CD4-positive, CD25-positive, alpha-beta regulatory T cell (primary cell): ENCODE results near the gene TCTA. TPM values are rescaled to one million over a fixed set of nuclear protein-coding genes. Genes with fewer than 3 reads are reported as not detected.
A peak's percentile ranks its signal among the peaks of the same experiment; 100 is the strongest.

ENCODE experiments used
- ATAC-seq, 2 donors: fragments of 150-1000 bp; cut with Tn5 transposase; one replicate each; pipeline ENCODE4 v1.10.0; 2021; ENCODE audit warnings: low read depth in 2 of 2, moderate number of reproducible peaks in 2 of 2, moderate library complexity in 1 of 2
- DNase-seq, 3 donors: peaks; one replicate each; pipeline versions ENCODE4 v3.0.0 to v3.0.0-alpha.2; 2012 to 2022; ENCODE audit warnings: mixed read lengths in 1 of 3
- H3K27ac ChIP-seq: one replicate; pipeline ENCODE4 v1.7.0; 2013; ENCODE audit warnings: mild to moderate bottlenecking, low read length; ENCODE audit not compliant: insufficient read depth, poor library complexity, severe bottlenecking
- H3K27me3 ChIP-seq: one replicate; pipeline ENCODE4 v1.7.0; 2013; ENCODE audit warnings: low read length; ENCODE audit not compliant: control insufficient read depth, insufficient read depth
- H3K36me3 ChIP-seq: one replicate; pipeline ENCODE4 v1.7.0; 2013; ENCODE audit warnings: mild to moderate bottlenecking, low read length, moderate library complexity; ENCODE audit not compliant: control insufficient read depth, insufficient read depth
- H3K4me1 ChIP-seq: 2 replicates; pipeline ENCODE4 v1.7.0; 2013; ENCODE audit warnings: mild to moderate bottlenecking, low read length; ENCODE audit not compliant: insufficient read depth, control insufficient read depth, poor library complexity, severe bottlenecking
- H3K4me3 ChIP-seq: one replicate; pipeline ENCODE4 v1.7.0; 2013; ENCODE audit warnings: low read depth, mild to moderate bottlenecking, low read length, moderate library complexity
- H3K9me3 ChIP-seq, 2 experiments: 1 replicate in 1 of 2; 2 replicates in 1 of 2; pipeline ENCODE4 v1.7.0; 2013; ENCODE audit warnings: low read length in 2 of 2, mild to moderate bottlenecking in 1 of 2, moderate library complexity in 1 of 2; ENCODE audit not compliant: control insufficient read depth in 2 of 2
- H3K27ac Mint-ChIP-seq, 3 donors: one replicate each; pipeline ENCODE4 v1.8.0; 2020 to 2022; ENCODE audit warnings: mild to moderate bottlenecking in 3 of 3, mixed read lengths in 3 of 3, moderate library complexity in 2 of 3
- H3K27me3 Mint-ChIP-seq: one replicate; pipeline ENCODE4 v1.8.0; 2022; ENCODE audit warnings: mild to moderate bottlenecking, mixed read lengths
- H3K36me3 Mint-ChIP-seq: one replicate; pipeline ENCODE4 v1.8.0; 2020; ENCODE audit warnings: mixed read lengths
- H3K4me1 Mint-ChIP-seq, 4 donors: one replicate each; pipeline ENCODE4 v1.8.0; 2020 to 2022; ENCODE audit warnings: mixed read lengths in 4 of 4, mild to moderate bottlenecking in 1 of 4
- H3K4me3 Mint-ChIP-seq, 4 donors: one replicate each; pipeline ENCODE4 v1.8.0; 2020 to 2022; ENCODE audit warnings: mild to moderate bottlenecking in 4 of 4, mixed read lengths in 4 of 4, moderate library complexity in 3 of 4
- H3K9me3 Mint-ChIP-seq, 7 donors: one replicate each; pipeline ENCODE4 v1.8.0; 2020 to 2022; ENCODE audit warnings: mixed read lengths in 7 of 7, mild to moderate bottlenecking in 3 of 7, moderate library complexity in 2 of 7
- polyA plus RNA-seq, 4 donors: library from polyadenylated mRNA; unstranded; fragments of 300-500 nt; fragmentation: Illumina TruSeq; gene quantifications; one replicate each; pipeline ENCODE4 v1.2.3, GENCODE V29; 2021
- total RNA-seq: library from RNA; stranded (reverse); gene quantifications from one replicate; pipeline ENCODE4 v1.2.3, GENCODE V29; 2022

TCTA gene
- total and polyA plus RNA-seq, 5 donors from 2014 or later = 27.6 to 39.7 (median 33.6) TPM

DNA sequence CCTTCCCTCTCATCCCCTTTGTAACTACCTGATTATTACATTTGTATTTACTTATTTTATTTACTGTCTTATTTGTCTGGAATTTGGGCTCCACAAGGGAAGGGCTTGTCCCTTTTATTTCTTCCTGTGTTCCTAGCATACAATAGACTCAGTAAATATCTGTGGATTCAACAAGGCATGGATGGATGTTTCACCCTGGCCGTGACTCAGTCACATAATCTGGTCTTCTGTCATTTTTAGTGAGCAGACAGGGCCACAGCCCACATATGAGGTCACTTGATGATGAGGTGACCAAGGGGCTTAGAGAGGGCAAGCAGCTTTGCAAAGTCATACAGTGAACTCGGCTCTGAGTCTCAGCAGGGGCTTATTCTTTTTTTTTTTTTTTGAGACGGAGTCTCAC, 50.0 kb downstream of the TCTA start:
- Mint-ChIP-seq H3K4me1 (no peaks in the 10 kb centered on the region), H3K36me3 (no peaks in the 10 kb centered on the region), H3K27me3 (no peaks in the 10 kb centered on the region), H3K27ac (no peak overlapping the region), H3K4me3 (no peak overlapping the region), H3K9me3 (no peaks in the 10 kb centered on the region)
- no peaks in the 10 kb centered on the region for H3K36me3 ChIP-seq
- ATAC-seq (no peak), DNase-seq (no peak)
- H3K9me3 ChIP-seq = no peaks in the 10 kb centered on the region
- no peak overlapping the region for H3K27ac ChIP-seq
- no peak overlapping the region for H3K4me3 ChIP-seq
- no peaks in the 10 kb centered on the region for H3K27me3 ChIP-seq
- H3K4me1 ChIP-seq = no peaks in the 10 kb centered on the region

DNA sequence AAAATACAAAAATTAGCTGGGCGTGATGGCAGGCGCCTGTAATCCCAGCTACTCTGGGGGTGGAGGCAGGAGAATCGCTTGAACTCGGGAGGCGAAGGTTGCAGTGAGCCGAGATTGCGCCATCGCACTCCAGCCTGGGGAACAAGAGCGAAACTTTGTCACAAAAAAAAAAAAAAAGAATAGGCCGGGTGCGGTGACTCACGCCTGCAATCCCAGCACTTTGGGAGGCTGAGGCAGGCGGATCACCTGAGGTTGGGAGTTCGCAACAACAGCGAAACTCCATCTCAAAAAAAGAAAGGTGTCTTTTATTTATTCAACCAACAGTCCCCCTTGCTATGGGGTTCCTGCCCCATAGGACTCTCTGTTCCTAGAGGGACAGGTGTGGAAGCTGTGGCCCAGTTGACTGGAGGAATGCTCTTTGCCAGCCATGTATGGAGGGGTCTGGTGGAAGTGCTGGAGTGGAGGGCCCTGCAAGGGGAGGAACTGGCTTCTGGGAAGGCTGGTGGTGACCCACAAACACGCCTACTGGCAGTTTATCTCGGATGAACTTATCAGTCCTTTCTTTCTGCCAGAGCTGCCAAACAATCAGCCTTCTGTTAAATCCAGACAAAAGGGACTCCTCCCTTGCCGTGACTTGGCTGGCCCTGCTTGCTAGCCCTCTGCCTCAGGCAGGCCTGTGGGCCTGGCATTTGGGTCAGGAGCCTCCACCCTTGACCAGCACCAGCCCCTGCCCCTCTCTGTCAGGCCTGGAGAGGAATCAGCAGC, 53.2 kb downstream of the TCTA start:
- no peak for ATAC-seq
- no peak overlapping the region for H3K27ac Mint-ChIP-seq
- Histone ChIP-seq H3K27ac (no peak overlapping the region), H3K27me3 (no peaks in the 10 kb centered on the region), H3K9me3 (no peaks in the 10 kb centered on the region), H3K4me3 (no peak overlapping the region), H3K36me3 (no peaks in the 10 kb centered on the region), H3K4me1 (peaks cover 6% of the 10 kb centered on the region)
- H3K9me3 Mint-ChIP-seq = no peaks in the 10 kb centered on the region
- no peaks in the 10 kb centered on the region for H3K27me3 Mint-ChIP-seq
- H3K4me3 Mint-ChIP-seq = peak overlapping the region in 1 of 4 donors; percentile 38
- H3K36me3 Mint-ChIP-seq = no peaks in the 10 kb centered on the region
- peaks cover 0 to 7% (median 5%) of the 10 kb centered on the region in 4 donors for H3K4me1 Mint-ChIP-seq
- no peak for DNase-seq

Other genes starting within 250 kb of the TCTA start
- 12.9 TPM for gene CCDC71, start 246.1 kb upstream of the TCTA start, total RNA-seq
- gene CCDC71, start 246.1 kb upstream of the TCTA start, polyA plus RNA-seq = 1 to 10 TPM in 2 of 4 donors, under 1 TPM in 2; 0.76 to 2.2 (median 1.3) TPM
- gene KLHDC8B, start 240.8 kb upstream of the TCTA start, total RNA-seq = 0.72 TPM
- gene KLHDC8B, start 240.8 kb upstream of the TCTA start, polyA plus RNA-seq = 1 to 10 TPM in 1 of 4 donors, under 1 TPM in 3; 0.32 to 2.6 (median 0.76) TPM
- 12.4 TPM for gene C3orf62, start 135.2 kb upstream of the TCTA start, total RNA-seq
- 1 to 10 TPM in 1 of 4 donors, under 1 TPM in 3; 0.56 to 1.1 (median 0.75) TPM for gene C3orf62, start 135.2 kb upstream of the TCTA start, polyA plus RNA-seq
- 122 TPM for gene USP4, start 72.4 kb upstream of the TCTA start, total RNA-seq
- 10 to 100 TPM; 58.2 to 64.7 (median 59.3) TPM for gene USP4, start 72.4 kb upstream of the TCTA start, polyA plus RNA-seq
- 74.1 TPM for gene GPX1, start 54.1 kb upstream of the TCTA start, total RNA-seq
- 100 to 1,000 TPM; 238 to 304 (median 244) TPM for gene GPX1, start 54.1 kb upstream of the TCTA start, polyA plus RNA-seq
- gene RHOA, start 447 bp upstream of the TCTA start, total RNA-seq = 319 TPM
- 100 to 1,000 TPM; 602 to 818 (median 680) TPM for gene RHOA, start 447 bp upstream of the TCTA start, polyA plus RNA-seq
- gene AMT, start 10.1 kb downstream of the TCTA start, total RNA-seq = 13.3 TPM
- 1 to 10 TPM in 1 of 4 donors, under 1 TPM in 3; 0.29 to 1.1 (median 0.54) TPM for gene AMT, start 10.1 kb downstream of the TCTA start, polyA plus RNA-seq
- gene NICN1, start 16.9 kb downstream of the TCTA start, total RNA-seq = 18.7 TPM
- gene NICN1, start 16.9 kb downstream of the TCTA start, polyA plus RNA-seq = 1 to 10 TPM; 7.2 to 9.2 (median 8.4) TPM
- 15.7 TPM for gene DAG1, start 57.8 kb downstream of the TCTA start, total RNA-seq
- 1 to 10 TPM; 3.2 to 7.0 (median 3.9) TPM for gene DAG1, start 57.8 kb downstream of the TCTA start, polyA plus RNA-seq
- gene BSN, start 142.1 kb downstream of the TCTA start, total RNA-seq = 0.12 TPM
- not detected for gene BSN, start 142.1 kb downstream of the TCTA start, polyA plus RNA-seq